Measurements from ENCODE around the gene DNPH1. TPM values are rescaled to one million over a fixed set of nuclear protein-coding genes. Genes with fewer than 3 reads are reported as not detected.

Gene DNPH1
- total RNA-seq, 1 experiment from 2014 or later, result 47.0 TPM

DNA sequence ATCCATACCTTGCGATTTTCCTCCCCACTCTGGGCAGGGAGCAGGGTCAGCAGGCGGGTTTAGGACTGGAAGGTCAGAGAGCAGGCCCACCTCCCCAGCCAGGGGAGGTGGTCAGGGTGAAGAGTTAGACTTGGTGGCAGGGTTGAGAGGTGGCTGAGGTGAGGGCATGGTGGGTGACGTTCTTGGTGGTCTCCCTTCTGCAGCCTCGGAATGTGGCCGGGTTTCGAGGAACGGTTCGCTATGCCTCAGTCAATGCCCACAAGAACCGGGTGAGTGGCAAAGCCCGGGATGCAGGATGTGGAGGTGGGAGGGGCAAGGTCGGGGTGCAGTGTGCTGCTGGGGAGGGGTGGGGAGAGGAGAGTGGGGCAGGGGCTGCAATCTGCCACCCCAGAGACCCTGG is 25.6 kb upstream of the DNPH1 start:
- no peak overlapping the region for H4K8ac ChIP-seq (replicated peaks; ENCODE audit: insufficient read length, low read depth, low read length)
- no peak overlapping the region for H2BK5ac ChIP-seq (ENCODE audit: insufficient read length, low read length)
- no peak overlapping the region for H2BK12ac ChIP-seq (ENCODE audit: insufficient read length, low read depth, low read length)
- H2BK20ac ChIP-seq (ENCODE audit: low read depth, low read length, poor library complexity, severe bottlenecking), result no peak overlapping the region
- no peak overlapping the region for H4K5ac ChIP-seq (ENCODE audit: insufficient read length, low read depth, low read length)
- DNase-seq, result no peak
- no peaks in the 10 kb centered on the region for H3K27me3 ChIP-seq (ENCODE audit: insufficient read depth, low read length)
- Mint-ChIP-seq H3K27me3 (ENCODE audit: low read depth) (peaks cover 15% of the 10 kb centered on the region), H3K4me3 (no peak overlapping the region), H3K9me3 (no peaks in the 10 kb centered on the region), H3K4me1 (peaks cover 19 to 21% of the 10 kb centered on the region in 2 experiments), H3K36me3 (ENCODE audit: insufficient read depth in 1 of 3, low read depth in 3 of 3) (peaks cover 0 to 2% (median 0%) of the 10 kb centered on the region in 3 experiments; a peak in 1 of 7 replicates), H3K27ac (no peak overlapping the region)
- no peaks in the 10 kb centered on the region for H3K9me3 ChIP-seq (ENCODE audit: control insufficient read depth, low read depth, low read length)
- no peak overlapping the region for H2AK5ac ChIP-seq (ENCODE audit: insufficient read length, low read length)
- H4K91ac ChIP-seq (ENCODE audit: insufficient read length, low read depth, low read length), result no peak overlapping the region
- no peak overlapping the region for H3K14ac ChIP-seq (ENCODE audit: insufficient read depth, low read length)
- H2BK15ac ChIP-seq (ENCODE audit: low read depth, low read length), result no peak overlapping the region
- H3K4ac ChIP-seq (ENCODE audit: low read depth, low read length), result no peak overlapping the region
- no peak overlapping the region for H2BK120ac ChIP-seq (ENCODE audit: low read depth, low read length, poor library complexity, severe bottlenecking)
- H2AFZ ChIP-seq (ENCODE audit: low read length), result no peak overlapping the region
- H3K56ac ChIP-seq (ENCODE audit: insufficient read length, low read depth, low read length), result no peak overlapping the region
- no peak overlapping the region for H3K27ac ChIP-seq (ENCODE audit: insufficient read length, low read depth, low read length)
- H3T11ph ChIP-seq (ENCODE audit: low read length), result no peak overlapping the region
- no peak overlapping the region for H3K23ac ChIP-seq (ENCODE audit: insufficient read length, low read depth, low read length)
- TF ChIP-seq, protein P1, sequence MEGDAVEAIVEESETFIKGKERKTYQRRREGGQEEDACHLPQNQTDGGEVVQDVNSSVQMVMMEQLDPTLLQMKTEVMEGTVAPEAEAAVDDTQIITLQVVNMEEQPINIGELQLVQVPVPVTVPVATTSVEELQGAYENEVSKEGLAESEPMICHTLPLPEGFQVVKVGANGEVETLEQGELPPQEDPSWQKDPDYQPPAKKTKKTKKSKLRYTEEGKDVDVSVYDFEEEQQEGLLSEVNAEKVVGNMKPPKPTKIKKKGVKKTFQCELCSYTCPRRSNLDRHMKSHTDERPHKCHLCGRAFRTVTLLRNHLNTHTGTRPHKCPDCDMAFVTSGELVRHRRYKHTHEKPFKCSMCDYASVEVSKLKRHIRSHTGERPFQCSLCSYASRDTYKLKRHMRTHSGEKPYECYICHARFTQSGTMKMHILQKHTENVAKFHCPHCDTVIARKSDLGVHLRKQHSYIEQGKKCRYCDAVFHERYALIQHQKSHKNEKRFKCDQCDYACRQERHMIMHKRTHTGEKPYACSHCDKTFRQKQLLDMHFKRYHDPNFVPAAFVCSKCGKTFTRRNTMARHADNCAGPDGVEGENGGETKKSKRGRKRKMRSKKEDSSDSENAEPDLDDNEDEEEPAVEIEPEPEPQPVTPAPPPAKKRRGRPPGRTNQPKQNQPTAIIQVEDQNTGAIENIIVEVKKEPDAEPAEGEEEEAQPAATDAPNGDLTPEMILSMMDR (conservative IDR thresholded peaks at IDR 0.05), result no peak
- H3K23me2 ChIP-seq (ENCODE audit: insufficient read length, low read depth, low read length, poor library complexity, severe bottlenecking), result no peaks in the 10 kb centered on the region
- H3K18ac ChIP-seq (ENCODE audit: insufficient read length, low read depth, low read length), result no peak overlapping the region
- H3K9ac ChIP-seq (ENCODE audit: extremely low read depth, insufficient read length, low read length), result no peak overlapping the region
- H4K20me1 ChIP-seq (ENCODE audit: control insufficient read depth, insufficient read depth, insufficient read length), result no peaks in the 10 kb centered on the region
- no peaks in the 10 kb centered on the region for H3K79me1 ChIP-seq (ENCODE audit: insufficient read depth, low read depth, low read length, poor library complexity, severe bottlenecking)
- no CpG with 5 or more reads among the region's 11 CpGs for WGBS (ENCODE audit: extremely low coverage, insufficient read length, low lambda C conversion rate)
- H3K4me1 ChIP-seq (ENCODE audit: insufficient read depth, low read length), result no peaks in the 10 kb centered on the region
- no peak overlapping the region for H3K4me2 ChIP-seq (ENCODE audit: insufficient read depth, insufficient read length, low read length)
- H3K79me2 ChIP-seq (ENCODE audit: insufficient read depth, low read length), result no peaks in the 10 kb centered on the region
